ENCODE data around the gene KAT2B. TPM values are rescaled to one million over a fixed set of nuclear protein-coding genes. Genes with fewer than 3 reads are reported as not detected.

Gene KAT2B
- total and polyA plus RNA-seq, 4 donors = 9.3 to 42.6 (median 17.3) TPM

DNA sequence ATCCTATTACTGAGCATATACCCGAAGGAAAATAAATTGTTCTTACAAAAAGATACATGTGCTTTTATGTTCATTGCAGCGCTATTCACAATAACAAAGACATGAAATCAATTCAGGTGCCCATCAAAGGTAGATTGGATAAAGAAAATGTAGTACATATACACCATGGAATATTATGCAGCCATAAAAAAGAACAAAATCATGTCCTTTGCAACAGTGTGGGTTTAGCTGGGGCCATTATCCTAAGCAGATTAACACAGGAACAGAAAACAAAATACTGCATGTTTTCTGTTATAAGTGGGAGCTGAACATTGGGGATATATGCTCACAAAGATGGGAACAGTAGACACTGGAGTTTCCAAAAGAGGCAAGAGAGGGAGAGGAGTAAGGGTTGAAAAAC is 103.3 kb downstream of the KAT2B start:
- H3K9ac ChIP-seq (ENCODE audit: insufficient read depth in 1 of 2, low read length in 2 of 2) = no peak overlapping the region
- H3K4me1 ChIP-seq (ENCODE audit: control insufficient read depth in 5 of 5, insufficient read depth in 5 of 5, low read length in 5 of 5) = peaks cover 0 to 42% (median 3%) of the 10 kb centered on the region in 5 donors
- H3K27ac ChIP-seq (ENCODE audit: low read depth in 1 of 2, low read length in 1 of 2) = no peak overlapping the region
- no peak overlapping the region for H3K4me3 ChIP-seq
- H3K9me3 ChIP-seq (ENCODE audit: control insufficient read depth in 4 of 4, insufficient read depth in 3 of 4, low read length in 3 of 4) = no peaks in the 10 kb centered on the region
- DNase-seq (no peak), ATAC-seq (ENCODE audit: insufficient read depth, low FRiP score) (no peak)
- TF ChIP-seq CTCF (IDR thresholded peaks at IDR 0.05; ENCODE audit: control extremely low read depth, extremely low read depth) = no peak
- 97 to 99% methylated on average over 2 of the region's 2 CpGs for WGBS, 2 donors
- no peaks in the 10 kb centered on the region for H3K27me3 ChIP-seq (ENCODE audit: control insufficient read depth in 3 of 3, insufficient read depth in 3 of 3, low read length in 2 of 3)
- H3K36me3 ChIP-seq (ENCODE audit: control insufficient read depth in 4 of 4, insufficient read depth in 4 of 4, low read length in 4 of 4) = peaks cover 0 to 13% (median 4%) of the 10 kb centered on the region in 4 donors

GRCh38 chr3:20145874-20146273 is 105.6 kb downstream of the KAT2B start:
- whole genome bisulfite sequencing, 2 donors = 90 to 96% methylated on average over 2 of the region's 2 CpGs
- no peak for DNase-seq
- Histone ChIP-seq H3K36me3 (ENCODE audit: control insufficient read depth in 4 of 4, insufficient read depth in 4 of 4, low read length in 4 of 4) (peaks cover 0 to 18% (median 3%) of the 10 kb centered on the region in 4 donors), H3K9ac (ENCODE audit: insufficient read depth in 1 of 2, low read length in 2 of 2) (no peak overlapping the region), H3K4me1 (ENCODE audit: control insufficient read depth in 5 of 5, insufficient read depth in 5 of 5, low read length in 5 of 5) (peaks cover 0 to 49% (median 4%) of the 10 kb centered on the region in 5 donors), H3K27me3 (ENCODE audit: control insufficient read depth in 3 of 3, insufficient read depth in 3 of 3, low read length in 2 of 3) (no peaks in the 10 kb centered on the region), H3K9me3 (ENCODE audit: control insufficient read depth in 4 of 4, insufficient read depth in 3 of 4, low read length in 3 of 4) (no peaks in the 10 kb centered on the region), H3K4me3 (no peak overlapping the region), H3K27ac (ENCODE audit: low read depth in 1 of 2, low read length in 1 of 2) (no peak overlapping the region)
- ATAC-seq (ENCODE audit: insufficient read depth, low FRiP score) = no peak
- TF ChIP-seq CTCF (IDR thresholded peaks at IDR 0.05; ENCODE audit: control extremely low read depth, extremely low read depth) = no peak

- H3K4me3 ChIP-seq = no peak overlapping the region
- DNase-seq = peak in 1 of 3 donors; percentile 18
- no peaks in the 10 kb centered on the region for H3K27me3 ChIP-seq (ENCODE audit: control insufficient read depth in 3 of 3, insufficient read depth in 3 of 3, low read length in 2 of 3)
- H3K9ac ChIP-seq (ENCODE audit: insufficient read depth in 1 of 2, low read length in 2 of 2) = no peak overlapping the region
- H3K9me3 ChIP-seq (ENCODE audit: control insufficient read depth in 4 of 4, insufficient read depth in 3 of 4, low read length in 3 of 4) = no peaks in the 10 kb centered on the region
- no peak overlapping the region for H3K27ac ChIP-seq (ENCODE audit: low read depth in 1 of 2, low read length in 1 of 2)
- 87 to 95% methylated on average over 8 of the region's 8 CpGs for WGBS, 2 donors
- ATAC-seq (ENCODE audit: insufficient read depth, low FRiP score) = no peak
- H3K36me3 ChIP-seq (ENCODE audit: control insufficient read depth in 4 of 4, insufficient read depth in 4 of 4, low read length in 4 of 4) = peaks cover 0 to 18% (median 3%) of the 10 kb centered on the region in 4 donors
- no peak for TF ChIP-seq CTCF (IDR thresholded peaks at IDR 0.05; ENCODE audit: control extremely low read depth, extremely low read depth)
- peaks cover 0 to 48% (median 4%) of the 10 kb centered on the region in 5 donors for H3K4me1 ChIP-seq (ENCODE audit: control insufficient read depth in 5 of 5, insufficient read depth in 5 of 5, low read length in 5 of 5)
Observed at GRCh38 chr3:20146301-20146700, 106.1 kb downstream of the KAT2B start.

GRCh38 chr3:20147361-20147760 is 107.1 kb downstream of the KAT2B start:
- DNase-seq (peak in 2 of 3 donors; percentile 92 to 93), ATAC-seq (ENCODE audit: insufficient read depth, low FRiP score) (no peak)
- Histone ChIP-seq H3K4me3 (no peak overlapping the region), H3K4me1 (ENCODE audit: control insufficient read depth in 5 of 5, insufficient read depth in 5 of 5, low read length in 5 of 5) (peaks cover 0 to 39% (median 4%) of the 10 kb centered on the region in 5 donors), H3K9ac (ENCODE audit: insufficient read depth in 1 of 2, low read length in 2 of 2) (no peak overlapping the region), H3K9me3 (ENCODE audit: control insufficient read depth in 4 of 4, insufficient read depth in 3 of 4, low read length in 3 of 4) (no peaks in the 10 kb centered on the region), H3K27me3 (ENCODE audit: control insufficient read depth in 3 of 3, insufficient read depth in 3 of 3, low read length in 2 of 3) (no peaks in the 10 kb centered on the region), H3K36me3 (ENCODE audit: control insufficient read depth in 4 of 4, insufficient read depth in 4 of 4, low read length in 4 of 4) (peaks cover 0 to 18% (median 3%) of the 10 kb centered on the region in 4 donors), H3K27ac (ENCODE audit: low read depth in 1 of 2, low read length in 1 of 2) (no peak overlapping the region)
- TF ChIP-seq CTCF (IDR thresholded peaks at IDR 0.05; ENCODE audit: control extremely low read depth, extremely low read depth) = no peak
